H9 (cell line): ENCODE results near the gene PCMT1. TPM values are rescaled to one million over a fixed set of nuclear protein-coding genes. Genes with fewer than 3 reads are reported as not detected.

Experiments
- DNase-seq: peaks from one replicate; pipeline ENCODE4 v3.0.0-alpha.2; 2017
- H2AFZ ChIP-seq: one replicate; pipeline ENCODE4 v1.6.1; 2013; ENCODE audit warnings: mild to moderate bottlenecking, low read length, control low read depth, moderate library complexity
- H2AK5ac ChIP-seq: 2 replicates; pipeline ENCODE4 v1.6.1; 2013; ENCODE audit warnings: low read length, control low read depth, mixed read lengths; ENCODE audit not compliant: insufficient read length
- H2BK120ac ChIP-seq: one replicate; pipeline ENCODE4 v1.6.1; 2013; ENCODE audit warnings: low read depth, mild to moderate bottlenecking, low read length, control low read depth, inconsistent platforms; ENCODE audit not compliant: poor library complexity, severe bottlenecking
- H2BK12ac ChIP-seq: 2 replicates; pipeline ENCODE4 v1.6.1; 2013; ENCODE audit warnings: low read length, control low read depth, mixed read lengths, low read depth; ENCODE audit not compliant: insufficient read length
- H2BK15ac ChIP-seq: 2 replicates; pipeline ENCODE4 v1.6.1; 2013; ENCODE audit warnings: low read depth, low read length, control low read depth
- H2BK20ac ChIP-seq: one replicate; pipeline ENCODE4 v1.6.1; 2013; ENCODE audit warnings: low read depth, mild to moderate bottlenecking, low read length, control low read depth, inconsistent platforms; ENCODE audit not compliant: poor library complexity, severe bottlenecking
- H2BK5ac ChIP-seq: 2 replicates; pipeline ENCODE4 v1.6.1; 2013; ENCODE audit warnings: low read length, control low read depth, mixed read lengths; ENCODE audit not compliant: insufficient read length
- H3K14ac ChIP-seq: 2 replicates; pipeline ENCODE4 v1.6.1; 2013; ENCODE audit warnings: low read length, control low read depth; ENCODE audit not compliant: insufficient read depth
- H3K18ac ChIP-seq: 2 replicates; pipeline ENCODE4 v1.6.1; 2013; ENCODE audit warnings: low read depth, mild to moderate bottlenecking, mixed read lengths, low read length, control low read depth; ENCODE audit not compliant: insufficient read length
- H3K23ac ChIP-seq: 2 replicates; pipeline ENCODE4 v1.6.1; 2013; ENCODE audit warnings: low read length, control low read depth, mixed read lengths, low read depth; ENCODE audit not compliant: insufficient read length
- H3K23me2 ChIP-seq: 2 replicates; pipeline ENCODE4 v1.6.1; 2013; ENCODE audit warnings: low read depth, mild to moderate bottlenecking, mixed read lengths, low read length, control low read depth; ENCODE audit not compliant: insufficient read length, poor library complexity, severe bottlenecking
- H3K27ac ChIP-seq: 2 replicates; pipeline ENCODE4 v1.5.1; 2013; ENCODE audit warnings: low read length, control low read depth, mixed read lengths, low read depth; ENCODE audit not compliant: insufficient read length
- H3K27me3 ChIP-seq: 2 replicates; pipeline ENCODE4 v1.6.1; 2013; ENCODE audit warnings: low read length, control low read depth, inconsistent platforms; ENCODE audit not compliant: insufficient read depth
- H3K4ac ChIP-seq: 2 replicates; pipeline ENCODE4 v1.6.1; 2013; ENCODE audit warnings: low read depth, mild to moderate bottlenecking, control low read depth, inconsistent platforms, low read length, moderate library complexity
- H3K4me1 ChIP-seq: 2 replicates; pipeline ENCODE4 v1.6.1; 2013; ENCODE audit warnings: low read length, control low read depth, inconsistent platforms; ENCODE audit not compliant: insufficient read depth
- H3K4me2 ChIP-seq: 2 replicates; pipeline ENCODE4 v1.6.1; 2013; ENCODE audit warnings: low read length, control low read depth, mixed read lengths; ENCODE audit not compliant: insufficient read length, insufficient read depth
- H3K56ac ChIP-seq: 2 replicates; pipeline ENCODE4 v1.6.1; 2013; ENCODE audit warnings: low read depth, mild to moderate bottlenecking, mixed read lengths, low read length, control low read depth; ENCODE audit not compliant: insufficient read length
- H3K79me1 ChIP-seq: 2 replicates; pipeline ENCODE4 v1.6.1; 2013; ENCODE audit warnings: low read depth, mild to moderate bottlenecking, moderate library complexity, low read length, control low read depth, inconsistent platforms; ENCODE audit not compliant: insufficient read depth, poor library complexity, severe bottlenecking
- H3K79me2 ChIP-seq: 2 replicates; pipeline ENCODE4 v1.6.1; 2013; ENCODE audit warnings: low read length, control low read depth, inconsistent platforms; ENCODE audit not compliant: insufficient read depth
- H3K9ac ChIP-seq: 2 replicates; pipeline ENCODE4 v1.6.1; 2013; ENCODE audit warnings: low read length, control low read depth, mixed read lengths; ENCODE audit not compliant: insufficient read length; ENCODE audit errors: extremely low read depth
- H3K9me3 ChIP-seq: one replicate; pipeline ENCODE4 v1.6.1; 2013; ENCODE audit warnings: low read depth, low read length, inconsistent platforms; ENCODE audit not compliant: control insufficient read depth
- H3T11ph ChIP-seq: one replicate; pipeline ENCODE4 v1.6.1; 2013; ENCODE audit warnings: mild to moderate bottlenecking, low read length, control low read depth, inconsistent platforms
- H4K20me1 ChIP-seq: one replicate; pipeline ENCODE4 v1.6.1; 2013; ENCODE audit not compliant: control insufficient read depth, insufficient read length, insufficient read depth
- H4K5ac ChIP-seq: 2 replicates; pipeline ENCODE4 v1.6.1; 2013; ENCODE audit warnings: low read depth, mild to moderate bottlenecking, mixed read lengths, low read length, control low read depth; ENCODE audit not compliant: insufficient read length
- H4K8ac ChIP-seq: replicated peaks from 2 replicates; pipeline ENCODE4 v1.6.1; 2013; ENCODE audit warnings: low read length, control low read depth, mixed read lengths, low read depth; ENCODE audit not compliant: insufficient read length
- H4K91ac ChIP-seq: 2 replicates; pipeline ENCODE4 v1.6.1; 2013; ENCODE audit warnings: low read depth, mild to moderate bottlenecking, moderate library complexity, mixed read lengths, low read length, control low read depth; ENCODE audit not compliant: insufficient read length
- H3K27ac Mint-ChIP-seq, 3 experiments: 2 replicates in 2 of 3; 3 replicates in 1 of 3; pipeline ENCODE4 v1.8.0; 2020 to 2021; ENCODE audit warnings: mixed read lengths in 3 of 3, mild to moderate bottlenecking in 1 of 3, moderate library complexity in 1 of 3
- H3K27me3 Mint-ChIP-seq: 2 replicates; pipeline ENCODE4 v1.8.0; 2021; ENCODE audit warnings: low read depth, mild to moderate bottlenecking, moderate library complexity, mixed read lengths
- H3K36me3 Mint-ChIP-seq, 3 experiments: 2 replicates in 2 of 3; 3 replicates in 1 of 3; pipeline ENCODE4 v1.8.0; 2020 to 2021; ENCODE audit warnings: low read depth in 3 of 3, mixed read lengths in 3 of 3; ENCODE audit not compliant: insufficient read depth in 1 of 3
- H3K4me1 Mint-ChIP-seq, 2 experiments: 2 replicates each; pipeline ENCODE4 v1.8.0; 2020; ENCODE audit warnings: mixed read lengths in 2 of 2
- H3K4me3 Mint-ChIP-seq, 2 experiments: 2 replicates in 1 of 2; 3 replicates in 1 of 2; pipeline ENCODE4 v1.8.0; 2020 to 2021; ENCODE audit warnings: mild to moderate bottlenecking in 2 of 2, mixed read lengths in 2 of 2, moderate library complexity in 1 of 2
- H3K9me3 Mint-ChIP-seq, 2 experiments: 2 replicates in 1 of 2; 3 replicates in 1 of 2; pipeline ENCODE4 v1.8.0; 2020; ENCODE audit warnings: mild to moderate bottlenecking in 2 of 2, mixed read lengths in 2 of 2, moderate library complexity in 1 of 2
- CTCF ChIP-seq: fragments of 200-600 bp; sonication (generic); conservative IDR thresholded peaks from 3 replicates; pipeline ENCODE4 v1.8.0; 2021; ENCODE audit warnings: antibody characterized with exemption, mild to moderate bottlenecking
- WGBS: extraction: QIAGEN DNeasy Blood & Tissue Kit; methylation state at CpG from one replicate; pipeline ENCODE4 v1.1.7; 2013; ENCODE audit warnings: missing lambda C conversion rate, low lambda C conversion rate, mixed read lengths; ENCODE audit not compliant: insufficient read length; ENCODE audit errors: extremely low coverage; 5-methylcytosine and 5-hydroxymethylcytosine counted together
- total RNA-seq: library from RNA; stranded (reverse); gene quantifications from 2 replicates; pipeline ENCODE4 v1.2.1, GENCODE V29; 2021

The PCMT1 gene
- total RNA-seq, 1 experiment from 2014 or later = 98.3 TPM

DNA sequence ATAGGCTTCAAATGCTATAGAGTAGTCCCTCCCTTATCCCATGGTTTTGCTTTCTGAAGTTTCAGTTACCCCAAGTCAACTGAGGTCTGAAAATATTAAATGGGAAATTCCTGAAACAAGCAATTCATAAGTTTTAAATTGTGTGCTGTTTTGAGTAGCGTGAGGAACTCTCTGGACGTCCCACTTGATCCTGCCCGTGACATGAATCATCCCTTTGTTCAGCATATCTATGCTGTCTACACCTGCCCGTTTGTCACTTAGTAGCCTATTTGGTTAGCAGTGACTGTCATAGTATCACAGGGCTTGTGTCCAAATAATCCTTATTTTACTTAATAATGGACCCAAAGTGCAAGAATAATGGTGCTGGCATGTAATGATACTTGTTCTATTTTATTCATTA, 5.0 kb downstream of the PCMT1 start:
- H2BK20ac ChIP-seq = no peak overlapping the region
- no peak overlapping the region for H3K18ac ChIP-seq
- no peak overlapping the region for H2BK15ac ChIP-seq
- no peaks in the 10 kb centered on the region for H3K4me1 ChIP-seq
- H2AK5ac ChIP-seq = no peak overlapping the region
- Mint-ChIP-seq H3K27ac (no peak overlapping the region), H3K36me3 (peaks cover 0 to 5% (median 0%) of the 10 kb centered on the region in 3 experiments; a peak in 4 of 7 replicates), H3K9me3 (no peaks in the 10 kb centered on the region), H3K4me1 (peaks cover 5 to 6% of the 10 kb centered on the region in 2 experiments), H3K4me3 (no peak overlapping the region), H3K27me3 (no peaks in the 10 kb centered on the region)
- H3K4ac ChIP-seq = no peak overlapping the region
- no peak overlapping the region for H2BK5ac ChIP-seq
- DNase-seq = no peak
- H3K23ac ChIP-seq = no peak overlapping the region
- no peak for TF ChIP-seq CTCF
- H3K4me2 ChIP-seq = no peak overlapping the region
- H3K14ac ChIP-seq = no peak overlapping the region
- H3K27me3 ChIP-seq = no peaks in the 10 kb centered on the region
- WGBS = no CpG with 5 or more reads among the region's 4 CpGs
- H4K20me1 ChIP-seq = no peaks in the 10 kb centered on the region
- no peak overlapping the region for H3K56ac ChIP-seq
- no peak overlapping the region for H3T11ph ChIP-seq
- H3K9me3 ChIP-seq = no peaks in the 10 kb centered on the region
- H2AFZ ChIP-seq = no peak overlapping the region
- no peak overlapping the region for H4K91ac ChIP-seq
- H3K79me1 ChIP-seq = no peaks in the 10 kb centered on the region
- no peak overlapping the region for H3K27ac ChIP-seq
- no peak overlapping the region for H2BK12ac ChIP-seq
- H3K9ac ChIP-seq = no peak overlapping the region
- no peak overlapping the region for H2BK120ac ChIP-seq
- peaks cover 5% of the 10 kb centered on the region for H3K23me2 ChIP-seq
- H3K79me2 ChIP-seq = peaks cover 28% of the 10 kb centered on the region; the same call in 1 of the 2 replicates
- H4K5ac ChIP-seq = no peak overlapping the region
- no peak overlapping the region for H4K8ac ChIP-seq
